Stimulated activated CD8-positive, alpha-beta memory T cell treated with anti-CD3 and anti-CD28 coated beads, Interleukin-15, amount 100 ng/mL, for 1 hour (primary cell): Measurements from ENCODE around the gene TBC1D1.
"Not testable (repeated sequence)": the region's sequence is repeated elsewhere in the genome, so short reads cannot be mapped to it uniquely, and the experiment has no call there.

Experiments used
- DNase-seq: peaks from one replicate; pipeline ENCODE4 v3.0.0-alpha.2; 2020; ENCODE audit warnings: low read depth

Gene TBC1D1

DNA sequence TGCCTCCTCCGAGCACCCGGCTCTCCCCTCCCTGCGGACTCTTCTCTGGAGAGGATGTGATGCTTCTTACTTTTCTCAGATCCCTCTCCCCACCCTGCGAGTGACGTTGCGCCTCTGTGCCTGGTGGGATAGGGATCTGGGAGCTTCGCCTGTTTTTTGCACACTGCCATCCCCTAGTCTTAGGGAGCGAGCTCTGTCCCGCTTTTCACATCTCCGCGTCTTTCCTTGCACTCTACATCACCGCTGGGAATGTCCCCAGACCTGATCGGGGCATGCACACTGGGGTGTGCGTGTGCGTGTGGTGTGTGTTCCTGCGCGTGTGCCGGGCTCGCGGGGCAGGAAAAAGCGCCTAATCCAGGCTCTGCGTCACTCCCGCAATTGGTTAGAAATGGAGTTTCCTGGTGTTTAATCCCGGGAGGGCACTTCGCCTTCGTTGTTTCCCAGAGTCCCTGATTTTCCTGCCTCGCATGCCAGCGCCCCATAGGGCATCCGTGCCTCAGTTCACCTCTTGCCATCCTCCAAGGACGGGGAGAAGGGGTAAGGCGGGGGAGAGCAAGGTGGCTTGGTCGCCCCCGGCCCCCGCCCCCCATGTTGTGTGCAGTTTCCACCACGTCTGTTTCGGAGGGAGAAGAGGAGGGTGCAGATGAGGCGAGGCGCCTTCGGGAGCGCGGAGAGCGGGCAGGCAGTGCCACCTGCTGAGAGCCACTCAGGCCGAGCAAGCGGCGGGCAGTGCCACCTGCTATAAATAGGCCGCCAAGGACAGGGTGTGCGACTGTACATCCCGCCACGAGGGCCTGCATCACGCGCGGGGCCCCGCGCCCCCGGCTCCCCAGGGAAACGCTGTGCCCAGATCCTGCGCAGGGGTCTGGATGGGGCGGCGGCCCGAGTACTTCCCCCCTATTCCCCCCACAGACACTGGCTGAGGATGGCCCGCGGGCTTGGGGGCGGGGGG, 759 bp upstream of the TBC1D1 start:
- no peak for DNase-seq

DNA sequence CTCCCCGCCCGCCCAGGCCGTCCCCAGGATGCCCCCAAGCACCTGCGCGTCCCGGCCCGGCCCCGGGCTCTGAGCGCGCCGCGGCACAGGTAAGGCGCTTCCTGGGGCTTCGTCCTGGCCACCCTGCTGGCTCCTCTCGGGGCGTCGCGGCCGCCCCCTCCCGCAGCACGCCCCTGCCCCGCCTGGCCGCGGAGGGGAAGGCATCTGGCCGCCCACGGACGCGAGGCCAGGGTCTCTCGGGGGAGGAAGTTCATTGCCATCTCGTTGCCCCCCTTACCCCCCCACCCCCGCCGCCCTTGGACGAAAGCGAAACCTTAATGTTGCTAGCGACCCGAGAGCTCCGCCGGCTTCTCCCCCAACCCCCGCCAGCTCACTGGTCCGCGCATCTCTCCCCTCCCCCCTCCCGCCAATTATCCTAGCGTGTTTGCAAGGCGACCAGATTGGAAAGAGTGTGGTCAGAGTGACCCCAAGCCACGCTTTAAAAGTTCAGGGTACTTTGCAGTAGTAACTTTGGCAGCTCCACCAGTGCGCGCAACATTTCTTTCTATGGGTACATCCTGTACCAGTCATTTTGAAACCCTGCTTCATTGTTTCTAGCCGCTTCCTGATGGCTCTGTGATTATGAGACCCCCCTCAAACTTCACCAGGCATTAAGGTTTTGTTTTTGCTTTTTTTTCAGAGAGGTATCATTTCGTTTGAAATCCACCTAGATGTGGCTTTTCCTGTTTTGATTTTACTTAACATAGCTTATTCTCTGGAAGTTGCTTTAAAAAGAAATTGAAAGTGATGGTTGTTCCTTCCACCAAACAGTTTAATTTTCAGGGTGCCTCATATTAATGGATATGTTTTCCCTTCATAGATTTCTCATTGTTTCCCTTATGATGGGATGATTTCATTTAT, 626 bp downstream of the TBC1D1 start:
- peak; percentile 13 for DNase-seq

DNA sequence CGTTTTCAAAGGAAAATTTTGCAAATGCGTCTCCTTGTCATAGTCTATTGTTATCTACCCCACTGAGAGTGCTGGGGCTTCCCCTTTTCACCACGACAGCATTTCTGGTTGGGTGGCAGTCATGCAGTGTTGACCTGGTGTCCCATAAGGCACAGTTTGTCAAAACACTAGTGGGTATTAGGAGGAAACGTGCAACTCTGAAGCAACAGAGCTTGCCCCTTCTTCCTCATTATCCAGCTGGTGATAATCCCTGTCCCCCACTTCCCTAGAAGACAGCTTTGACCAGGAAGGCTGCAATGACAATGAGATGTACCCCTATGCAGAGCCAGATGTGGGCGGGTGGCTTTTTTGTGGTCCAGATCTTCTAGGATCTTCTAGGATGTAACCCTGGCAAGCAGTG, 1.8 kb downstream of the TBC1D1 start:
- no peak for DNase-seq

- DNase-seq: no peak
Measured at GRCh38 chr4:37893164-37893563, 2.3 kb downstream of the TBC1D1 start.

- no peak for DNase-seq
Measured at GRCh38 chr4:37895271-37895670, 4.4 kb downstream of the TBC1D1 start.

DNA sequence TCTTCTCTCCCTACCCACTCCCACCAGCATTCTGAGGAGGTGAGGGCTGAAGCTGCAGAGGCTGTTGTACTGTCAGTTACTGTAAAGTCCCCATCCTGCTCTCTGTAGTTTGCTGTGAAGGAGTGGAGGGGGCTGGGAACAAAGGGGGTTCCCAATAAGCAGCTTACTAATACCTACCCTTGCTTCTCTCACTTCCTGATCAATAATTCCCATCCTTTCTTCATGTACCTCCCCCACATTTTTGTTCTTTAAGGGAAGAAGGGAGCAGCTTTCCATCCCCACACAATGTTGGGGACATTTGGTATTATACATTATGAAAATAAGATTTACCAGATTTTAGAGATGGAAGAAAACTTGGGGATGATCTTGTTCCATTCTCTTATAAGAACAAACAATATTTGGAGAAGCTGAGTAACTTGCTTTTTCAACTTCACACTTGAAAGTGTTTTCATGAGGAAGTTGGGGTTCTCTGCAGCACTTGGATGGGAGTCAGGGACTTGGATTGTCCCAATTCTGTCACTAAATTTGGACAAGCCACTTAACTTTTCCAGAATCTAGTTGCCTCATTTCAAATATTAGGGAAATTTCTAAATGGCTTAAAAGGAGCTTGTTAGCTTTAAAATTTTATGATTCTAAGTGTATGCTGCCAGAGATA, 5.4 kb downstream of the TBC1D1 start:
- no peak for DNase-seq

DNA sequence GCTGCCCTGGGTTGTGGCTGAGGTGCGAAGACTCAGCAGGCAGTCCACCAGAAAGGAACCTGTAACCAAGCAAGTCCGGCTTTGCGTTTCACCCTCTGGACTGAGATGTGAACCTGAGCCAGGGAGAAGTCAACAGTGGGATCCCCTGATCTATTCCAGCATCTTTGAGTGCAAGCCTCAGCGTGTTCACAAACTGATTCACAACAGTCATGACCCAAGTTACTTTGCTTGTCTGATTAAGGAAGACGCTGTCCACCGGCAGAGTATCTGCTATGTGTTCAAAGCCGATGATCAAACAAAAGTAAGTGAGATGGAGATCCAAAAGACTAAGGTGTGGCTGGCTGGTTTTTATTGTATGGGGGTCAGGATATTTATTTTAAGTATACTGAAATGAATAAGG, 11.3 kb downstream of the TBC1D1 start:
- DNase-seq: no peak

- no peak for DNase-seq
Measured at GRCh38 chr4:37902738-37903693, 12.1 kb downstream of the TBC1D1 start.

DNA sequence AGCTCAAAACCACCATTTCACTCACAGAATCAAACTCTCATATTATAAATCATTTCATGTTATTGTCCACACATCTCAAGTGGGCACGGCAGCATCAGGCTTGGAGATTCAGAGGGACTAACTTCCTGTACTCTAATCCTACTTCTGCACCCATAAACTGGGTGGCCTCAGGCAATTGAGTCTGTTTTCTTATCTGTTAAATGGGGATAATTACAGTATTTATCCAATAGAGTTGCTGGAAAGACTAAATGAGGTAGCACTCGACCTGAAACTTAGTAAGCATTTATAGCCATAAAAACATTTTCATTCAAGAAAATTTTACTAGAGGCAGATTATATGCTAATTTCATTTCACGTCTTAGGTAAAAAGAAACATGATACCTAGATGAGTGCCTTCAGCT, 13.0 kb downstream of the TBC1D1 start:
- DNase-seq: no peak

- no peak for DNase-seq
Measured at GRCh38 chr4:37904824-37905223, 13.9 kb downstream of the TBC1D1 start.

GRCh38 chr4:37905533-37906169, 14.8 kb downstream of the TBC1D1 start:
- DNase-seq: no peak

GRCh38 chr4:37908488-37909331, 17.8 kb downstream of the TBC1D1 start:
- DNase-seq: no peak

DNA sequence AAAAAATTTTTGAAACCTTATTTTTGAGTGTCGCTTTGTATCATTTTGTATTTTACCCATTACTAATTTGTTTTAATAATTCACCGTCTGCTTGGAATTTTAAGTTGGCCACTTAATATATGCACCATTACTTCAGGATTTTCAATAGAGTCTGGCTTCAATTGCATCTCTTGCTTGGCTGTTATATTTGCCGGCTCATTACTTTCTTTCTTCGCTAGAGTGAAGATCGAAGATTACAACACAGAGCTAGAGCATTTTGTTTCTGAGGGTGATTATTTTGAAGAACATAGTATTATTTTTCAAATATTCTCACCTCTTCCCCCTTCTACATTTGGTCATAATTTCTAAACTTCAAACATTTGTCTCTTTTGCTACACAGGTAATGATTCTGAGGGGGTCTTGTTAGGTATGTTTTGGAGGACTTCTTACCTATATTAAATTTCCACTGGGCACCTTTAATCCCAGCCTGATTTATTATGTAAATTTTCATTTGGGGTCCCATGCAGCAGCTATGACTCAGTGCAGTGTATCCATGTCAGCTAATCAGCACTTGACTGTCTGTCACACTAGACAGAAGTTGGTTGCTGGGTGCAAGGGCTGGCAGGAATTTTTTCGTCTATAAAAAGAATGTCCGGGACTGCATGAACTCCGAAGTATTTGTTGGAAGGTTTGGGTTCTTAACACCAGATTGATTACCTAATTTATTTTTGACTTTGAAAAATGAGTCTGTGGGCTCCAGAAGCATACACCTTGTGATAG, 18.6 kb downstream of the TBC1D1 start:
- no peak for DNase-seq

DNA sequence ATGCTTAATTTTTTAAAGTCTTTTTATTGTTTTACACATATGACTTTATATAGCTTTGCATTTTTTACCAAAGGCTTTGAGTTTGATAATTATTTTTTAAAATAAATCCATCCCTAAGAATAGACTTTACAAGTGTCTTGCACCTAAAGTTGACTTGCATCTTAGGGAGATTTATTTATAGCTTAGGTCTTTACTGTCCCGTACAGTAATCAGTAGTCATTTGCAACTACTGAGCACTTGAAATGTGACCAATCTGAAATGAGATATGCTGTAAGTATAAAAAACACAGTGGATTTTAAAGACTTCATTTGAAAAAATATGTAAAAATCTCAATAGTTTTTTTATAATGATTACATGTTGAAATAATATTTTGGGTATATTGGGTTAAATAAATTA, 19.2 kb downstream of the TBC1D1 start:
- DNase-seq: no peak

DNA sequence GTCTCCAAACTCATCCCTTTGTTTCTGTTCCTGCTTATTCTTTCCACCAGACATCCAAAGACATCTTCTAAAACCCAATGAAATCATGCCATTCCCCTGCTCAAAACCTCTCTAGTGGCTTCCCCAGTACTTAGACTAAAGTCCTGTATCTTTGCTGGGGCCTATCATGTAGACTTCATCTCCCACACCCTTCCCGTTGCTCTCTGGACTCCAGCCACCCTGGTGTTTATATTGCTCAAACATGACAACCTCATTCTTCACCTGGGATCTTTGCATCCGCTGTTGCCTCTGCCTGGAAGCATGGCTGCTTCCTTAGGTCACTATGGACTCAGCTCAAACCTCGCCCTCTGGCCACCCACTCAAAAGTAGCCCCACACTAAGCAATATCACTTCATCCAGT, 23.7 kb downstream of the TBC1D1 start:
- DNase-seq: no peak

- no peak for DNase-seq
Measured at GRCh38 chr4:37917388-37917787, 26.5 kb downstream of the TBC1D1 start.

GRCh38 chr4:37918653-37919052, 27.8 kb downstream of the TBC1D1 start:
- no peak for DNase-seq

DNA sequence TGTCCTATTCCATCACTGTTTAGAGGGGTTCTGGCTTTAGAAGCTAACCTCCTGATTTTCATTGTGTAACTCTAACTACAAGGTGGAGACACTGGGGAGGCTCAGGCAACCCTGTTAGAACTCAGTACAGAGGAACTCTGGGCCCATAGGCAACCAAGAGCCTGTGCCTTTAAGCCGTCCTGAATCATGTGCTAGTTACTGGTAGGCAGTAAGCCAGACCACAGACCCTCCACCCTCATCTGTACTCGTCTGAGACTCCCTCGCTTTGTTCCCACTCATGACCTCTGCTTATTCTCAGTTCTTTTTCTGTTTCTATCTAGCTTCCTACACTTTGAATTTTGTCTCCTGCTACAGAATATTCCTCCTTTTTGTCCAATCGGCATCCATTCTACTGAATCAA, 31.4 kb downstream of the TBC1D1 start:
- DNase-seq: no peak

- DNase-seq: not testable (repeated sequence)
Measured at GRCh38 chr4:37923089-37923488, 32.2 kb downstream of the TBC1D1 start.
